Endothelial cell of umbilical vein (primary cell): Measurements from ENCODE around the gene CRYZL1. TPM values are rescaled to one million over a fixed set of nuclear protein-coding genes. Genes with fewer than 3 reads are reported as not detected.

Experiments used
- BruUV-seq: library from RNA; stranded (reverse); fragments of 400-500 nt; replicated peaks from 2 replicates; lab custom pipeline; 2021; lab: Mats Ljungman, UMichigan
- CTCF ChIA-PET: fragments of 300-600, 350-600 bp; sonication (Branson Sonifier 250); formaldehyde crosslinking; loops from one replicate; lab custom pipeline; 2021; ENCODE audit warnings: antibody characterized with exemption, inconsistent platforms; lab: Charles Lee
- POLR2A ChIA-PET: fragments of 300-600, 350-600 bp; sonication (Branson Sonifier 250); formaldehyde crosslinking; loops from one replicate; lab custom pipeline; 2021; ENCODE audit warnings: antibody characterized with exemption, inconsistent platforms; lab: Charles Lee
- DNase-seq: peaks from one replicate; pipeline ENCODE4 v3.0.0-alpha.2; 2011; ENCODE audit warnings: low read depth, low spot score
- FAIRE-seq: peaks from 2 replicates; lab custom pipeline; 2011; peaks lifted over from hg19 to GRCh38; lab: Jason Lieb, UNC
- H2AFZ ChIP-seq: 2 replicates; pipeline ENCODE4 v1.6.0; 2012; ENCODE audit warnings: low read depth, low read length, control low read depth, inconsistent platforms
- H3K27ac ChIP-seq: 2 replicates; pipeline ENCODE4 v1.5.1; 2011; ENCODE audit warnings: low read depth, mild to moderate bottlenecking, control low read depth, low read length, moderate library complexity; ENCODE audit not compliant: insufficient read depth
- H3K27me3 ChIP-seq, 2 experiments: 2 replicates each; pipeline versions ENCODE4 v1.6.0 to v1.6.1; 2011; ENCODE audit warnings: low read length in 2 of 2, mixed read lengths in 1 of 2; ENCODE audit not compliant: control insufficient read depth in 2 of 2, insufficient read depth in 2 of 2
- H3K36me3 ChIP-seq, 2 experiments: 2 replicates in 1 of 2; 3 replicates in 1 of 2; pipeline ENCODE4 v1.5.1; 2011; ENCODE audit warnings: low read length in 2 of 2, mild to moderate bottlenecking in 1 of 2, moderate library complexity in 1 of 2; ENCODE audit not compliant: control insufficient read depth in 2 of 2, insufficient read depth in 2 of 2; ENCODE audit errors: extremely low read depth in 1 of 2
- H3K4me1 ChIP-seq: 3 replicates; pipeline ENCODE4 v1.5.1; 2011; ENCODE audit warnings: mild to moderate bottlenecking, low read length; ENCODE audit not compliant: control insufficient read depth, insufficient read depth; ENCODE audit errors: extremely low read depth
- H3K4me2 ChIP-seq: 2 replicates; pipeline ENCODE4 v1.6.1; 2011; ENCODE audit warnings: low read length, control low read depth, mixed read lengths; ENCODE audit not compliant: insufficient read depth
- H3K4me3 ChIP-seq, 3 experiments: fragments of 200-600 bp in 1 of 3; sonication (generic), shearing (Covaris generic) in 1 of 3; replicated peaks in 1 of 3; 2 replicates each; pipeline ENCODE4 v1.5.1; 2011 to 2016; ENCODE audit warnings: control low read depth in 3 of 3, low read length in 3 of 3, mild to moderate bottlenecking in 2 of 3, inconsistent platforms in 1 of 3, low read depth in 1 of 3, moderate library complexity in 1 of 3; ENCODE audit not compliant: insufficient read depth in 1 of 3
- H3K79me2 ChIP-seq: 2 replicates; pipeline ENCODE4 v1.6.0; 2012; ENCODE audit warnings: low read length, inconsistent platforms; ENCODE audit not compliant: control insufficient read depth, insufficient read depth
- H3K9ac ChIP-seq: replicated peaks from 2 replicates; pipeline ENCODE3; 2011; ENCODE audit warnings: low read length, control low read depth; ENCODE audit not compliant: insufficient read depth; ENCODE audit errors: extremely low read depth
- H3K9me1 ChIP-seq: replicated peaks from 3 replicates; pipeline ENCODE4 v1.6.0; 2011; ENCODE audit warnings: mild to moderate bottlenecking, low read length; ENCODE audit not compliant: control insufficient read depth, insufficient read depth; ENCODE audit errors: extremely low read depth
- H3K9me3 ChIP-seq: replicated peaks from 2 replicates; pipeline ENCODE4 v1.5.1; 2012; ENCODE audit warnings: low read length, inconsistent platforms; ENCODE audit not compliant: control insufficient read depth, insufficient read depth
- H4K20me1 ChIP-seq: replicated peaks from 2 replicates; pipeline ENCODE3; 2011; ENCODE audit warnings: mild to moderate bottlenecking, low read length; ENCODE audit not compliant: control insufficient read depth, insufficient read depth; ENCODE audit errors: extremely low read depth
- CTCF ChIP-seq, 2 donors: IDR thresholded peaks; 1 replicate in 1 of 2; 2 replicates in 1 of 2; pipeline ENCODE4 v1.5.1; 2011; ENCODE audit warnings: low read length in 2 of 2, mild to moderate bottlenecking in 2 of 2, moderate library complexity in 2 of 2, control low read depth in 1 of 2, inconsistent platforms in 1 of 2, low read depth in 1 of 2; ENCODE audit not compliant: insufficient read depth in 1 of 2; ENCODE audit errors: extremely low read depth in 1 of 2
- GATA2 ChIP-seq: IDR thresholded peaks from 2 replicates; pipeline ENCODE4 v1.7.0; 2011; ENCODE audit warnings: low read depth, mild to moderate bottlenecking, moderate library complexity, mixed read lengths, low read length; ENCODE audit not compliant: insufficient read length, insufficient read depth
- dilution Hi-C: fragments of 300-500 bp; cut with MboI; formaldehyde crosslinking; loops from one replicate; pipeline ENCODE4 v1.15.0; 2019; ENCODE audit warnings: low sequenced_read_pairs; ENCODE audit not compliant: extremely low pct_ligation_motif_present
- intact Hi-C: fragments of 100-400 bp; cut with micrococcal nuclease; formaldehyde crosslinking; loops from one replicate; pipeline ENCODE4 v1.10.0; 2022
- polyA plus RNA-seq, 4 experiments: library from polyadenylated mRNA; depleted of rRNA in 3 of 4; stranded (reverse) in 3 of 4; unstranded in 1 of 4; fragments of >200 nt; gene quantifications; 2 replicates each; pipeline versions ENCODE4 v1.2.1 to v1.2.3, GENCODE V29; 2011 to 2012; ENCODE audit warnings: missing spikeins in 1 of 4
- total RNA-seq: library from RNA; stranded (reverse); gene quantifications from 2 replicates; pipeline ENCODE4 v1.2.3, GENCODE V29; 2021

CRYZL1 gene
- total and polyA plus RNA-seq, 2 donors (not counting 3 experiments of a cell fraction or from before 2014, with no cell fraction given), result 26.4 to 42.1 TPM

- Histone ChIP-seq H3K4me3 (no peak overlapping the region), H3K9me3 (no peaks in the 10 kb centered on the region), H3K36me3 (no peaks in the 10 kb centered on the region), H3K79me2 (peaks cover 76% of the 10 kb centered on the region), H3K4me1 (peaks cover 59% of the 10 kb centered on the region), H4K20me1 (no peaks in the 10 kb centered on the region), H3K27ac (no peak overlapping the region), H3K9me1 (no peaks in the 10 kb centered on the region), H3K9ac (no peak overlapping the region), H2AFZ (no peak overlapping the region), H3K4me2 (peak overlapping the region; percentile 31), H3K27me3 (no peaks in the 10 kb centered on the region)
- TF ChIP-seq GATA2 (peak; percentile 64), CTCF (IDR thresholded peaks at IDR 0.05; ENCODE audit: extremely low read depth in 1 of 2, insufficient read depth in 1 of 2, low read depth in 1 of 2, low read length in 2 of 2) (no peak)
- ChIA-PET POLR2A (no interaction called here), CTCF (interaction anchor here (0.6 kb wide), 1 partner anchor 39 kb away, joined by 4 read pairs; no protein-coding TSS in a partner anchor)
- DNase-seq (no peak), FAIRE-seq (no peak)
- dilution Hi-C loops, result no loop called here
- intact Hi-C loops, result loop anchor here (5.0 kb wide), 1 partner anchor 43 kb away; no protein-coding TSS in a partner anchor
- no TSS peak for BruUV-seq
Measured at GRCh38 chr21:33658919-33659567, 17.5 kb upstream of the CRYZL1 start.
